HCT116 (cell line): ENCODE measurements around the gene QKI. TPM values are rescaled to one million over a fixed set of nuclear protein-coding genes. Genes with fewer than 3 reads are reported as not detected.

Experiments
- ATAC-seq: fragments of 200-7000 bp; cut with Tn5 transposase; 2 replicates; pipeline ENCODE4 v1.9.1; 2020; ENCODE audit warnings: mild to moderate bottlenecking, moderate library complexity
- BruUV-seq: library from RNA; stranded (reverse); fragments of 400-500 nt; replicated peaks from 2 replicates; lab custom pipeline; 2021; lab: Mats Ljungman, UMichigan
- CTCF ChIA-PET: fragments of 300-600 bp; sonication (Branson Sonifier 250); formaldehyde crosslinking; loops from one replicate; lab custom pipeline; 2021; ENCODE audit warnings: antibody characterized with exemption; lab: Charles Lee
- POLR2A ChIA-PET: fragments of 300-600, 350-600 bp; sonication (Branson Sonifier 250); formaldehyde crosslinking; loops from one replicate; lab custom pipeline; 2021; ENCODE audit warnings: antibody characterized with exemption; lab: Charles Lee
- RAD21 ChIA-PET, 2 experiments: fragments of 300-600 bp; sonication (Branson Sonifier 250); formaldehyde crosslinking; loops; one replicate each; lab custom pipeline; 2023; ENCODE audit warnings: low total read pairs in 2 of 2; ENCODE audit not compliant: uncharacterized antibody in 2 of 2, unreplicated experiment in 2 of 2, low non-redundant PET in 1 of 2; lab: Charles Lee
- DNase-seq: peaks from one replicate; pipeline ENCODE4 v3.0.0-alpha.2; 2010; ENCODE audit warnings: low read depth, low spot score
- H2AFZ ChIP-seq: fragments of 200-600 bp; shearing (Covaris generic), sonication (generic); 2 replicates; pipeline ENCODE4 v1.6.1; 2017; ENCODE audit warnings: low read depth, mixed run types, mixed read lengths, antibody characterized with exemption, low read length; ENCODE audit not compliant: poor library complexity, severe bottlenecking
- H3K27ac ChIP-seq: 2 replicates; pipeline ENCODE4 v1.5.1; 2012; ENCODE audit warnings: low read depth, low read length
- H3K27me3 ChIP-seq: fragments of 200-600 bp; sonication (generic); 2 replicates; pipeline ENCODE4 v1.6.1; 2016; ENCODE audit warnings: mixed run types, low read length, mixed read lengths; ENCODE audit not compliant: insufficient read depth
- H3K36me3 ChIP-seq, 2 experiments: fragments of 200-500 bp in 1 of 2; fragments of 200-600 bp in 1 of 2; sonication (Bioruptor generic) in 1 of 2; sonication (generic) in 1 of 2; 2 replicates each; pipeline versions ENCODE4 v1.5.1 to v1.6.1; 2014 to 2016; ENCODE audit warnings: low read length in 2 of 2, inconsistent platforms in 1 of 2, mixed read lengths in 1 of 2, mixed run types in 1 of 2; ENCODE audit not compliant: insufficient read depth in 2 of 2, control insufficient read depth in 1 of 2
- H3K4me1 ChIP-seq, 2 experiments: fragments of 200-600 bp in 1 of 2; sonication (generic) in 1 of 2; 2 replicates each; pipeline versions ENCODE4 v1.5.1 to v1.6.1; 2012 to 2017; ENCODE audit warnings: low read length in 2 of 2, inconsistent platforms in 1 of 2, mild to moderate bottlenecking in 1 of 2, mixed read lengths in 1 of 2, mixed run types in 1 of 2, moderate library complexity in 1 of 2; ENCODE audit not compliant: insufficient read depth in 2 of 2, control insufficient read depth in 1 of 2
- H3K4me2 ChIP-seq: fragments of 200-600 bp; sonication (generic); 2 replicates; pipeline ENCODE4 v1.6.1; 2017; ENCODE audit warnings: mixed run types, low read length, mixed read lengths
- H3K4me3 ChIP-seq, 2 experiments: fragments of 200-600 bp in 1 of 2; sonication (generic) in 1 of 2; replicated peaks in 1 of 2; 2 replicates each; pipeline ENCODE4 v1.5.1; 2011 to 2016; ENCODE audit warnings: low read length in 2 of 2, control low read depth in 1 of 2, low read depth in 1 of 2, mild to moderate bottlenecking in 1 of 2, mixed read lengths in 1 of 2, mixed run types in 1 of 2
- H3K79me2 ChIP-seq: fragments of 200-600 bp; sonication (generic); 2 replicates; pipeline ENCODE4 v1.6.1; 2017; ENCODE audit warnings: mild to moderate bottlenecking, mixed run types, low read length, moderate library complexity, mixed read lengths; ENCODE audit not compliant: insufficient read depth
- H3K9ac ChIP-seq: fragments of 200-600 bp; sonication (generic); 2 replicates; pipeline ENCODE4 v1.6.1; 2016; ENCODE audit warnings: low read length, mixed read lengths
- H3K9me2 ChIP-seq: fragments of 200-600 bp; sonication (generic), shearing (Covaris generic); 2 replicates; pipeline ENCODE4 v1.6.1; 2017; ENCODE audit warnings: mixed run types, mild to moderate bottlenecking, moderate library complexity; ENCODE audit not compliant: insufficient read depth
- H3K9me3 ChIP-seq, 2 experiments: fragments of 200-500 bp in 1 of 2; fragments of 200-600 bp in 1 of 2; sonication (Bioruptor generic) in 1 of 2; sonication (generic) in 1 of 2; 2 replicates each; pipeline ENCODE4 v1.6.1; 2014 to 2017; ENCODE audit warnings: low read length in 2 of 2, mixed read lengths in 2 of 2, inconsistent platforms in 1 of 2, low read depth in 1 of 2, mild to moderate bottlenecking in 1 of 2, mixed run types in 1 of 2, moderate library complexity in 1 of 2; ENCODE audit not compliant: control insufficient read depth in 1 of 2, insufficient read depth in 1 of 2
- H4K20me1 ChIP-seq: fragments of 200-600 bp; sonication (generic), shearing (Covaris generic); 2 replicates; pipeline ENCODE4 v1.6.1; 2017; ENCODE audit warnings: mixed run types, mild to moderate bottlenecking, moderate library complexity; ENCODE audit not compliant: insufficient read depth
- ATF3 ChIP-seq: IDR thresholded peaks from 2 replicates; pipeline ENCODE4 v1.6.1; 2012
- CBX3 ChIP-seq: IDR thresholded peaks from 2 replicates; pipeline ENCODE4 v1.6.1; 2012; ENCODE audit warnings: low read depth
- EGR1 ChIP-seq: IDR thresholded peaks from 2 replicates; pipeline ENCODE4 v1.6.1; 2012; ENCODE audit warnings: low read depth
- EZH2 ChIP-seq: fragments of 200-600 bp; sonication (generic); IDR thresholded peaks from 2 replicates; pipeline ENCODE4 v1.6.1; 2017; ENCODE audit warnings: antibody characterized with exemption, mixed run types
- EZH2phosphoT487 ChIP-seq: fragments of 200-600 bp; IDR thresholded peaks from 2 replicates; pipeline ENCODE4 v1.6.1; 2018; ENCODE audit warnings: antibody characterized with exemption, borderline replicate concordance
- POLR2AphosphoS5 ChIP-seq: IDR thresholded peaks from 2 replicates; pipeline ENCODE4 v1.6.1; 2011; ENCODE audit warnings: mild to moderate bottlenecking, low read depth, low read length, moderate library complexity
- RAD21 ChIP-seq: IDR thresholded peaks from 2 replicates; pipeline ENCODE4 v1.6.1; 2012; ENCODE audit warnings: low read depth, mild to moderate bottlenecking
- SIN3A ChIP-seq: IDR thresholded peaks from 2 replicates; pipeline ENCODE4 v1.6.1; 2012; ENCODE audit warnings: low read depth
- SP1 ChIP-seq: IDR thresholded peaks from 2 replicates; pipeline ENCODE4 v1.6.1; 2012; ENCODE audit warnings: low read depth
- YY1 ChIP-seq: IDR thresholded peaks from 2 replicates; pipeline ENCODE4 v1.6.1; 2011; ENCODE audit warnings: low read length, low read depth, moderate library complexity, mild to moderate bottlenecking; ENCODE audit not compliant: insufficient replicate concordance; ENCODE audit errors: extremely low read depth
- intact Hi-C: fragments of 100-400 bp; cut with micrococcal nuclease; formaldehyde crosslinking; loops from 2 replicates; pipeline ENCODE4 v1.10.0; 2022
- total RNA-seq: library from RNA; stranded (reverse); gene quantifications from one replicate; pipeline ENCODE4 v1.2.1, GENCODE V29; 2021; ENCODE audit not compliant: unreplicated experiment
- TF ChIP-seq, protein P1 (sequence below), 3 experiments: fragments of 200-600 bp in 1 of 3; sonication (generic) in 1 of 3; IDR thresholded peaks in 2 of 3; conservative IDR thresholded peaks in 1 of 3; 2 replicates each; pipeline ENCODE4 v1.5.1; 2012 to 2017; ENCODE audit warnings: low read depth in 2 of 3, low read length in 2 of 3, antibody characterized with exemption in 1 of 3, borderline replicate concordance in 1 of 3, control low read depth in 1 of 3, mild to moderate bottlenecking in 1 of 3, mixed read lengths in 1 of 3, mixed run types in 1 of 3, moderate library complexity in 1 of 3; ENCODE audit not compliant: insufficient read depth in 1 of 3
- TF ChIP-seq, protein P2 (sequence below): IDR thresholded peaks from 2 replicates; pipeline ENCODE4 v1.6.1; 2012

The QKI gene
- total RNA-seq, 1 experiment from 2014 or later: 35.3 TPM

GRCh38 chr6:163369628-163370365, 44.7 kb upstream of the QKI start:
- no TSS peak for BruUV-seq
- Histone ChIP-seq H3K27me3 (no peaks in the 10 kb centered on the region), H4K20me1 (no peaks in the 10 kb centered on the region), H3K4me1 (no peaks in the 10 kb centered on the region), H3K79me2 (no peaks in the 10 kb centered on the region), H3K9me3 (no peaks in the 10 kb centered on the region), H3K4me2 (no peak overlapping the region), H3K9ac (no peak overlapping the region), H3K27ac (no peak overlapping the region), H3K36me3 (no peaks in the 10 kb centered on the region), H2AFZ (no peak overlapping the region), H3K4me3 (no peak overlapping the region), H3K9me2 (no peaks in the 10 kb centered on the region)
- RAD21 ChIA-PET: no interaction called here
- intact Hi-C loops: no loop called here
- CTCF ChIA-PET: no interaction called here
- DNase-seq (no peak), ATAC-seq (no peak)
- POLR2A ChIA-PET: no interaction called here
- TF ChIP-seq CBX3 (no peak), POLR2AphosphoS5 (no peak), EGR1 (no peak), SP1 (no peak), EZH2phosphoT487 (no peak), YY1 (no peak), EZH2 (no peak), ATF3 (no peak), SIN3A (no peak), RAD21 (no peak)
- TF ChIP-seq, protein P1, sequence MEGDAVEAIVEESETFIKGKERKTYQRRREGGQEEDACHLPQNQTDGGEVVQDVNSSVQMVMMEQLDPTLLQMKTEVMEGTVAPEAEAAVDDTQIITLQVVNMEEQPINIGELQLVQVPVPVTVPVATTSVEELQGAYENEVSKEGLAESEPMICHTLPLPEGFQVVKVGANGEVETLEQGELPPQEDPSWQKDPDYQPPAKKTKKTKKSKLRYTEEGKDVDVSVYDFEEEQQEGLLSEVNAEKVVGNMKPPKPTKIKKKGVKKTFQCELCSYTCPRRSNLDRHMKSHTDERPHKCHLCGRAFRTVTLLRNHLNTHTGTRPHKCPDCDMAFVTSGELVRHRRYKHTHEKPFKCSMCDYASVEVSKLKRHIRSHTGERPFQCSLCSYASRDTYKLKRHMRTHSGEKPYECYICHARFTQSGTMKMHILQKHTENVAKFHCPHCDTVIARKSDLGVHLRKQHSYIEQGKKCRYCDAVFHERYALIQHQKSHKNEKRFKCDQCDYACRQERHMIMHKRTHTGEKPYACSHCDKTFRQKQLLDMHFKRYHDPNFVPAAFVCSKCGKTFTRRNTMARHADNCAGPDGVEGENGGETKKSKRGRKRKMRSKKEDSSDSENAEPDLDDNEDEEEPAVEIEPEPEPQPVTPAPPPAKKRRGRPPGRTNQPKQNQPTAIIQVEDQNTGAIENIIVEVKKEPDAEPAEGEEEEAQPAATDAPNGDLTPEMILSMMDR (IDR thresholded peaks at IDR 0.05 in 2 of 3, conservative IDR thresholded peaks at IDR 0.05 in 1 of 3; ENCODE audit: borderline replicate concordance in 1 of 3, insufficient read depth in 1 of 3, low read depth in 2 of 3, low read length in 2 of 3): no peak
- TF ChIP-seq, protein P2, sequence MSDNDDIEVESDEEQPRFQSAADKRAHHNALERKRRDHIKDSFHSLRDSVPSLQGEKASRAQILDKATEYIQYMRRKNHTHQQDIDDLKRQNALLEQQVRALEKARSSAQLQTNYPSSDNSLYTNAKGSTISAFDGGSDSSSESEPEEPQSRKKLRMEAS: no peak
